KMS-11 (cell line): ENCODE data around the gene PCDH7.

Experiments
- H2AFZ ChIP-seq: fragments of 200-600 bp; sonication (generic); 2 replicates; pipeline ENCODE4 v1.6.1; 2016; ENCODE audit warnings: antibody characterized with exemption, mixed run types, low read depth
- H3K27ac ChIP-seq: fragments of 200-600 bp; sonication (generic); 2 replicates; pipeline ENCODE4 v1.6.1; 2016; ENCODE audit warnings: mild to moderate bottlenecking, mixed run types
- H3K27me3 ChIP-seq: fragments of 200-600 bp; sonication (generic); 2 replicates; pipeline ENCODE4 v1.6.1; 2017; ENCODE audit warnings: mild to moderate bottlenecking, low read depth, mixed run types, moderate library complexity; ENCODE audit not compliant: insufficient read depth
- H3K36me3 ChIP-seq: fragments of 200-600 bp; sonication (generic); 2 replicates; pipeline ENCODE4 v1.6.1; 2017; ENCODE audit warnings: mild to moderate bottlenecking, mixed run types; ENCODE audit not compliant: insufficient read depth
- H3K4me1 ChIP-seq: fragments of 200-600 bp; sonication (generic); 2 replicates; pipeline ENCODE4 v1.6.1; 2016; ENCODE audit warnings: mild to moderate bottlenecking, low read depth, mixed run types; ENCODE audit not compliant: poor library complexity, severe bottlenecking
- H3K4me2 ChIP-seq: fragments of 200-600 bp; sonication (generic); 2 replicates; pipeline ENCODE4 v1.7.0; 2016; ENCODE audit warnings: mild to moderate bottlenecking, mixed run types
- H3K4me3 ChIP-seq: fragments of 200-600 bp; sonication (generic); IDR thresholded peaks from 2 replicates; pipeline ENCODE4 v1.6.1; 2017; ENCODE audit warnings: low read depth, low read length, mixed read lengths; ENCODE audit not compliant: insufficient read depth
- H3K79me2 ChIP-seq: fragments of 200-600 bp; sonication (generic); 2 replicates; pipeline ENCODE4 v1.6.1; 2016; ENCODE audit warnings: low read depth, mixed run types; ENCODE audit not compliant: insufficient read depth
- H3K9ac ChIP-seq: fragments of 200-600 bp; sonication (generic); 2 replicates; pipeline ENCODE4 v1.6.1; 2016; ENCODE audit warnings: mild to moderate bottlenecking, mixed run types
- H4K20me1 ChIP-seq: fragments of 200-600 bp; sonication (generic); 2 replicates; pipeline ENCODE4 v1.6.1; 2016; ENCODE audit warnings: mild to moderate bottlenecking, mixed run types; ENCODE audit not compliant: insufficient read depth
- TF ChIP-seq, protein P1 (sequence below): fragments of 200-600 bp; sonication (generic); conservative IDR thresholded peaks from 2 replicates; pipeline ENCODE4 v1.6.1; 2017; ENCODE audit warnings: low read depth, mild to moderate bottlenecking, antibody characterized with exemption, low read length, moderate library complexity, mixed read lengths

PCDH7 gene

DNA sequence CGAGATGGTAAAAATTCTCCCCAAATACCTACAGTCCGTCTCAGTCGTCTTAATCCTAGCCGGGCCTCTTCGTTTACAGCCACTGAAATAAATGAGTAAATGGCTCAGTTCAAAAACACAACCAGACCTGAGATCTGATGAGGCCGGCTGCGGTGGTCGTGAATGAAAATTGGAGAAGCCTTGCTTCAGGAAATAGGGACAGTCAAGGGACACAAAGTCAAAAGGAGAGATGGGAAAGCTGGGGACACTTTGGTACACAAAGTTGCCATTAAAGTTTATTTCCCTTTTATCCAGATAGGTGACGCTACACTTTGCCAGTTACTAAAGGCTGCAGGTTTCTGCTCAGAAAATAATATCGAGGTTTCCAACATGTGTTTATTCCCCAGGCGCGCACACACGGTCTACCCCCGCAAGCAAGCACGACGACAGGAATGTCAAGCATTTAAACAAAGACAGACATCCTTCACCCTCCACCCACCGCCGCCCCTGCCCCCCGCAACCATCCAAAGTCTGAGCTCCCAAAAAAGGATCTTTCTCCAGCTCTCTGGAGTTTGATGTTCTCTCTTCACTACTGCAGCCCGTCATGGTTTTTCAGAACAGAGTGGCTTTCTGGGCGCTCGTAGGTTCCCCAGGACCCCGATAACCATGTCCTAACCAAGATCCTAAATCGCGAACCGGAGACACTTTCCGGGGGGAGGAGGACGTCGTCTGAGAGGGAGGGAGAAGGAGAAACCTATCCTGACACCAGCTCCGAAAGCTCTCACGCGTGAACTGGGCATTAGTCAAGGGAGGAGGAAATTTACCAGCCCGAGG lies 1.3 kb upstream of the PCDH7 start:
- Histone ChIP-seq H3K9ac (no peak overlapping the region; the same call in 1 of the 2 replicates), H2AFZ (peak overlapping the region; percentile 86; the same call in 1 of the 2 replicates), H3K27me3 (no peaks in the 10 kb centered on the region), H4K20me1 (no peaks in the 10 kb centered on the region), H3K4me2 (peak overlapping the region; percentile 86), H3K79me2 (no peaks in the 10 kb centered on the region), H3K27ac (no peak overlapping the region), H3K36me3 (no peaks in the 10 kb centered on the region), H3K4me3 (no peak overlapping the region), H3K4me1 (peaks cover 6% of the 10 kb centered on the region)
- TF ChIP-seq, protein P1, sequence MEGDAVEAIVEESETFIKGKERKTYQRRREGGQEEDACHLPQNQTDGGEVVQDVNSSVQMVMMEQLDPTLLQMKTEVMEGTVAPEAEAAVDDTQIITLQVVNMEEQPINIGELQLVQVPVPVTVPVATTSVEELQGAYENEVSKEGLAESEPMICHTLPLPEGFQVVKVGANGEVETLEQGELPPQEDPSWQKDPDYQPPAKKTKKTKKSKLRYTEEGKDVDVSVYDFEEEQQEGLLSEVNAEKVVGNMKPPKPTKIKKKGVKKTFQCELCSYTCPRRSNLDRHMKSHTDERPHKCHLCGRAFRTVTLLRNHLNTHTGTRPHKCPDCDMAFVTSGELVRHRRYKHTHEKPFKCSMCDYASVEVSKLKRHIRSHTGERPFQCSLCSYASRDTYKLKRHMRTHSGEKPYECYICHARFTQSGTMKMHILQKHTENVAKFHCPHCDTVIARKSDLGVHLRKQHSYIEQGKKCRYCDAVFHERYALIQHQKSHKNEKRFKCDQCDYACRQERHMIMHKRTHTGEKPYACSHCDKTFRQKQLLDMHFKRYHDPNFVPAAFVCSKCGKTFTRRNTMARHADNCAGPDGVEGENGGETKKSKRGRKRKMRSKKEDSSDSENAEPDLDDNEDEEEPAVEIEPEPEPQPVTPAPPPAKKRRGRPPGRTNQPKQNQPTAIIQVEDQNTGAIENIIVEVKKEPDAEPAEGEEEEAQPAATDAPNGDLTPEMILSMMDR = no peak

GRCh38 chr4:30719454-30720020 lies 632 bp upstream of the PCDH7 start:
- no peaks in the 10 kb centered on the region for H4K20me1 ChIP-seq
- H3K9ac ChIP-seq = no peak overlapping the region
- H3K27ac ChIP-seq = no peak overlapping the region
- TF ChIP-seq, protein P1 = no peak
- H2AFZ ChIP-seq = peak overlapping the region; percentile 86; the same call in 1 of the 2 replicates
- no peak overlapping the region for H3K4me3 ChIP-seq
- no peaks in the 10 kb centered on the region for H3K27me3 ChIP-seq
- H3K36me3 ChIP-seq = no peaks in the 10 kb centered on the region
- no peaks in the 10 kb centered on the region for H3K79me2 ChIP-seq
- peak overlapping the region; percentile 86 for H3K4me2 ChIP-seq
- H3K4me1 ChIP-seq = peaks cover 6% of the 10 kb centered on the region

DNA sequence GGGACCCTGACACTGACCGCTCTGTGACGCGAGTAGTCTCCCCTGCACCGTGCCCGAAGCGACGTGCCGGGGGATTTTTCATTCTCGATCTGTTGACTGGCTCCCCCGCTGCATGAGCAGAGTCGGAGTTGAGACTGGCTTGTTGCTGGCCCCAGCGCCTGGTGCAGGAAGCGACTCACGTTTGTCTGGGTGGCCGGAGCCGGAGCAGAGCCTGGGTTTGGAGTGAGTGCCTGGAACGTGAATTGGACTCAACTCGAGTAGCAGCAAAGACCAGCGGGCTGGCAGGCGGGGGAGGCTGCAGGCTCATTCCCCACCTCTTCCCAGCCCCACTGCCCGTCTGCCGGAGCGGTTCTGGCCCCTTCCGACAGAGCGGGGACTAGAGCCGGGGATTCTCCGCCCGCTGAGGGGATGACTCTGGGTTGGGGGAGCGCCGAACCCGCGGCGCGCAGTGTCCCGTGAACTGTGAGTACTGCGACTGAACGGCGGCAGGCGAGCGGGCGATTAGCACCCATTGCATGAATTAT lies 554 bp downstream of the PCDH7 start:
- H3K4me3 ChIP-seq = no peak overlapping the region

DNA sequence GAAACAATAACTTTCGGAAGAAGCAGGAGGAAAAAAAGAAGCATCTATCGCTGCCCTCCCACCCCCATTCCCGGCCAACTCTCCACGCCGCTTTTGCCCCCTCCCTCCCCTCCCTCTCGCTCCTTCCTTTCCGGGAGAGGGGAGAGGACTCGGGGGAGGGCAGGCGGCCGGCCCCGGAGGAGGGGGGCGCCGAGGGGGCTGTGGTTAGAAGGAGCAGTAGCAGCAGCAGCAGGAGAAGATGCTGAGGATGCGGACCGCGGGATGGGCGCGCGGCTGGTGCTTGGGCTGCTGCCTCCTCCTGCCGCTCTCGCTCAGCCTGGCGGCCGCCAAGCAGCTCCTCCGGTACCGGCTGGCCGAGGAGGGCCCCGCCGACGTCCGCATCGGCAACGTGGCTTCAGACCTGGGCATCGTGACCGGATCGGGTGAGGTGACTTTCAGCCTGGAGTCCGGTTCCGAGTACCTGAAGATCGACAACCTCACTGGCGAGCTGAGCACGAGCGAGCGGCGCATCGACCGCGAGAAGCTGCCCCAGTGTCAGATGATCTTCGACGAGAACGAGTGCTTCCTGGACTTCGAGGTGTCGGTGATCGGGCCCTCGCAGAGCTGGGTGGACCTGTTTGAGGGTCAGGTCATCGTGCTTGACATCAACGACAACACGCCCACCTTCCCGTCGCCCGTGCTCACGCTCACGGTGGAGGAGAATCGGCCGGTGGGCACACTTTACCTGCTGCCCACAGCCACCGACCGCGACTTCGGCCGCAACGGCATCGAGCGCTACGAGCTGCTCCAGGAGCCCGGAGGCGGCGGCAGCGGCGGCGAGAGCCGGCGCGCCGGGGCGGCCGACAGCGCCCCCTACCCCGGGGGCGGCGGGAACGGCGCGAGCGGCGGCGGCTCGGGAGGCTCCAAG lies 1.3 kb downstream of the PCDH7 start:
- H3K79me2 ChIP-seq = no peaks in the 10 kb centered on the region
- no peaks in the 10 kb centered on the region for H3K27me3 ChIP-seq
- peak overlapping the region; percentile 86; the same call in 1 of the 2 replicates for H3K4me2 ChIP-seq
- no peak overlapping the region for H3K4me3 ChIP-seq
- no peak overlapping the region for H3K9ac ChIP-seq
- H3K36me3 ChIP-seq = no peaks in the 10 kb centered on the region
- TF ChIP-seq, protein P1 = no peak
- no peak overlapping the region for H3K27ac ChIP-seq
- H3K4me1 ChIP-seq = no peaks in the 10 kb centered on the region
- no peaks in the 10 kb centered on the region for H4K20me1 ChIP-seq
- H2AFZ ChIP-seq = peak overlapping the region; percentile 86; the same call in 1 of the 2 replicates

More for the DNA sequence above, 554 bp downstream of the PCDH7 start:
- Histone ChIP-seq H3K9ac (no peak overlapping the region), H3K79me2 (no peaks in the 10 kb centered on the region), H2AFZ (peak overlapping the region; percentile 86), H3K36me3 (no peaks in the 10 kb centered on the region), H3K27ac (no peak overlapping the region), H4K20me1 (no peaks in the 10 kb centered on the region), H3K4me2 (peak overlapping the region; percentile 86), H3K27me3 (no peaks in the 10 kb centered on the region), H3K4me1 (peaks cover 3% of the 10 kb centered on the region)
- TF ChIP-seq, protein P1 = no peak
